OCI-M2 (cell line): ENCODE data around the gene IQSEC1.

Source experiments
- DNase-seq: peaks from one replicate; lab custom pipeline; 2025; ENCODE audit not compliant: unreplicated experiment; lab: John Stamatoyannopoulos, UW

IQSEC1 gene

GRCh38 chr3:13073326-13074005 is at the start of gene IQSEC1:
Gene IQSEC1 (minus strand): TSS chr3:13073429. CDS start chr3:13073014, 415 bp downstream.
- DNase-seq = no peak

GRCh38 chr3:13122081-13123012 is 49.1 kb upstream of the IQSEC1 start:
- no peak for DNase-seq

- DNase-seq = no peak
These were observed 48.3 kb upstream of the IQSEC1 start for GRCh38 chr3:13121553-13122001.

- DNase-seq = no peak
These were observed 47.8 kb upstream of the IQSEC1 start for GRCh38 chr3:13120928-13121552.

GRCh38 chr3:13120289-13120927 is 47.2 kb upstream of the IQSEC1 start:
- DNase-seq = no peak

- no peak for DNase-seq
These were observed 46.4 kb upstream of the IQSEC1 start for GRCh38 chr3:13119471-13120220.

GRCh38 chr3:13116426-13116825 is 43.2 kb upstream of the IQSEC1 start:
- no peak for DNase-seq

GRCh38 chr3:13115991-13116390 is 42.8 kb upstream of the IQSEC1 start:
- DNase-seq = no peak

- DNase-seq = no peak
These were observed 42.3 kb upstream of the IQSEC1 start for GRCh38 chr3:13115576-13115910.

GRCh38 chr3:13114811-13115575 is 41.8 kb upstream of the IQSEC1 start:
- no peak for DNase-seq

- DNase-seq = no peak
These were observed 40.4 kb upstream of the IQSEC1 start for GRCh38 chr3:13113346-13114330.

GRCh38 chr3:13112521-13113345 is 39.5 kb upstream of the IQSEC1 start:
- no peak for DNase-seq

- no peak for DNase-seq
These were observed 38.8 kb upstream of the IQSEC1 start for GRCh38 chr3:13111873-13112520.

- DNase-seq = no peak
These were observed 38.1 kb upstream of the IQSEC1 start for GRCh38 chr3:13111173-13111872.

- no peak for DNase-seq
These were observed 37.5 kb upstream of the IQSEC1 start for GRCh38 chr3:13110678-13111116.

GRCh38 chr3:13109516-13109915 is 36.3 kb upstream of the IQSEC1 start:
- no peak for DNase-seq

GRCh38 chr3:13108861-13109260 is 35.6 kb upstream of the IQSEC1 start:
- DNase-seq = no peak
